ENCODE data around the gene TPCN1.

- TF ChIP-seq EZH2phosphoT487 (IDR thresholded peaks at IDR 0.05; ENCODE audit: borderline replicate concordance) (no peak), ELF1 (IDR thresholded peaks at IDR 0.05; ENCODE audit: borderline replicate concordance, low read depth) (no peak)
These were observed 23.7 kb upstream of the TPCN1 start for GRCh38 chr12:113197518-113198077.

Data from HCT116 (cell line).